A549 (cell line): Measurements from ENCODE around the gene KIRREL2. TPM values are rescaled to one million over a fixed set of nuclear protein-coding genes. Genes with fewer than 3 reads are reported as not detected.

Source experiments
- ATAC-seq, 2 experiments: fragments of 200-7000 bp in 1 of 2; fragments of >200 bp in 1 of 2; cut with Nextera tagmentation in 1 of 2; cut with Tn5 transposase in 1 of 2; 3 replicates each; pipeline versions ENCODE4 v1.8.0 to v1.9.1; 2018 to 2020; ENCODE audit warnings: mild to moderate bottlenecking in 1 of 2, moderate library complexity in 1 of 2
- CTCF ChIA-PET: fragments of 300-600 bp; sonication (Branson Sonifier 250); formaldehyde crosslinking; extraction: SDS; loops from one replicate; lab custom pipeline; 2021; ENCODE audit warnings: antibody characterized with exemption, inconsistent platforms; lab: Yijun Ruan, JAX
- POLR2A ChIA-PET: fragments of 350-600 bp; formaldehyde crosslinking; extraction: SDS; loops from one replicate; lab custom pipeline; 2021; ENCODE audit warnings: antibody characterized with exemption, inconsistent platforms; lab: Yijun Ruan, JAX
- DNase-seq, 2 experiments: peaks; one replicate each; pipeline versions ENCODE4 v3.0.0 to v3.0.0-alpha.2; 2011 to 2016; ENCODE audit warnings: low read depth in 1 of 2, low spot score in 1 of 2
- FAIRE-seq: peaks from 2 replicates; lab custom pipeline; 2011; peaks lifted over from hg19 to GRCh38; lab: Jason Lieb, UNC
- H3K27ac ChIP-seq, 2 experiments: fragments of >200 bp; sonication (Bioruptor Twin); formaldehyde crosslinking; 3 replicates each; pipeline ENCODE4 v1.5.1; 2016 to 2017
- H3K4me1 ChIP-seq: fragments of >200 bp; sonication (Bioruptor Twin); formaldehyde crosslinking; 3 replicates; pipeline ENCODE4 v1.6.1; 2016
- H3K4me2 ChIP-seq: fragments of >200 bp; sonication (Bioruptor Twin); formaldehyde crosslinking; 3 replicates; pipeline ENCODE4 v1.6.1; 2016
- H3K4me3 ChIP-seq: fragments of >200 bp; sonication (Bioruptor Twin); formaldehyde crosslinking; 3 replicates; pipeline ENCODE4 v1.5.1; 2016
- H3K9me3 ChIP-seq: fragments of >200 bp; sonication (Bioruptor Twin); formaldehyde crosslinking; 3 replicates; pipeline ENCODE4 v1.6.1; 2016
- BHLHE40 ChIP-seq: IDR thresholded peaks from 2 replicates; pipeline ENCODE4 v1.6.1; 2012; ENCODE audit warnings: low read depth, low read length, inconsistent platforms
- CBX2 ChIP-seq: fragments of 200-600 bp; sonication (generic); IDR thresholded peaks from 2 replicates; pipeline ENCODE4 v1.6.1; 2016; ENCODE audit warnings: low read depth, mild to moderate bottlenecking, borderline replicate concordance
- CBX8 ChIP-seq: fragments of 200-600 bp; sonication (generic); IDR thresholded peaks from 2 replicates; pipeline ENCODE4 v1.6.1; 2016
- CEBPB ChIP-seq, 2 experiments: fragments of >200 bp in 1 of 2; sonication (Bioruptor Twin) in 1 of 2; formaldehyde crosslinking in 1 of 2; IDR thresholded peaks; 2 replicates each; pipeline ENCODE4 v1.6.1; 2012 to 2016
- CHD4 ChIP-seq: fragments of 200-600 bp; sonication (generic); IDR thresholded peaks from 2 replicates; pipeline ENCODE4 v1.6.1; 2016; ENCODE audit warnings: antibody characterized with exemption, mild to moderate bottlenecking, borderline replicate concordance
- EHF ChIP-seq: fragments of 250-450 bp; sonication (Bioruptor Pico); IDR thresholded peaks from 2 replicates; pipeline ENCODE4 v1.5.0; 2020; ENCODE audit warnings: mild to moderate bottlenecking
- FOSB ChIP-seq: fragments of 250-450 bp; sonication (Bioruptor Pico); IDR thresholded peaks from 2 replicates; pipeline ENCODE4 v1.5.0; 2020; ENCODE audit warnings: mild to moderate bottlenecking, moderate library complexity
- FOXS1 ChIP-seq: fragments of 250-450 bp; sonication (Bioruptor Pico); IDR thresholded peaks from 2 replicates; pipeline ENCODE4 v1.5.0; 2020; ENCODE audit warnings: mild to moderate bottlenecking, moderate library complexity
- HDAC2 ChIP-seq: fragments of 200-600 bp; sonication (generic); IDR thresholded peaks from 2 replicates; pipeline ENCODE4 v1.6.1; 2016
- HEYL ChIP-seq: fragments of 250-450 bp; sonication (Bioruptor Pico); IDR thresholded peaks from 2 replicates; pipeline ENCODE4 v1.8.0; 2021; ENCODE audit warnings: mild to moderate bottlenecking, moderate library complexity
- HOXA7 ChIP-seq: fragments of 250-450 bp; sonication (Bioruptor Pico); IDR thresholded peaks from 2 replicates; pipeline ENCODE4 v1.5.0; 2020; ENCODE audit warnings: mild to moderate bottlenecking, moderate library complexity
- HOXB13 ChIP-seq: fragments of 250-450 bp; sonication (Bioruptor Pico); IDR thresholded peaks from 2 replicates; pipeline ENCODE4 v1.5.0; 2020; ENCODE audit warnings: low read depth, mild to moderate bottlenecking, moderate library complexity
- JUN ChIP-seq, 2 experiments: fragments of >200 bp; sonication (Bioruptor Twin); formaldehyde crosslinking; IDR thresholded peaks; 2 replicates in 1 of 2; 3 replicates in 1 of 2; pipeline ENCODE4 v1.6.1; 2016 to 2017
- KDM1A ChIP-seq: fragments of 200-600 bp; sonication (generic); IDR thresholded peaks from 2 replicates; pipeline ENCODE4 v1.6.1; 2016; ENCODE audit warnings: low read depth, mild to moderate bottlenecking
- KDM5A ChIP-seq: fragments of 200-600 bp; sonication (generic); IDR thresholded peaks from 2 replicates; pipeline ENCODE4 v1.6.1; 2016; ENCODE audit warnings: antibody characterized with exemption, mild to moderate bottlenecking
- MAZ ChIP-seq: fragments of 150-350 bp; IDR thresholded peaks from 2 replicates; pipeline ENCODE4 v1.6.1; 2014; ENCODE audit warnings: antibody characterized with exemption, low read depth, low read length, borderline replicate concordance
- PHF8 ChIP-seq: fragments of 200-600 bp; sonication (generic); IDR thresholded peaks from 2 replicates; pipeline ENCODE4 v1.6.1; 2016; ENCODE audit warnings: low read depth, mild to moderate bottlenecking, antibody characterized with exemption, moderate library complexity, borderline replicate concordance
- POLR2AphosphoS2 ChIP-seq: conservative IDR thresholded peaks from 2 replicates; pipeline ENCODE4 v1.6.1; 2012; ENCODE audit warnings: low read length, improper control_type of control experiment, inconsistent platforms
- RNF2 ChIP-seq: fragments of 200-600 bp; sonication (generic); IDR thresholded peaks from 2 replicates; pipeline ENCODE4 v1.6.1; 2016; ENCODE audit warnings: low read depth, mild to moderate bottlenecking, antibody characterized with exemption, moderate library complexity, borderline replicate concordance
- SMC3 ChIP-seq: fragments of >200 bp; sonication (Bioruptor Twin); formaldehyde crosslinking; IDR thresholded peaks from 3 replicates; pipeline ENCODE4 v1.6.1; 2018; ENCODE audit warnings: inconsistent platforms
- TFCP2L1 ChIP-seq: fragments of 250-450 bp; sonication (Bioruptor Pico); IDR thresholded peaks from 2 replicates; pipeline ENCODE4 v1.5.0; 2021; ENCODE audit warnings: mild to moderate bottlenecking
- ZSCAN20 ChIP-seq: fragments of 250-450 bp; sonication (Bioruptor Pico); IDR thresholded peaks from 2 replicates; pipeline ENCODE4 v1.8.0; 2022; ENCODE audit warnings: mild to moderate bottlenecking, moderate library complexity
- WGBS: methylation state at CpG from one replicate; pipeline ENCODE4 v1.1.6; 2017; ENCODE audit errors: missing lambda C conversion rate; 5-methylcytosine and 5-hydroxymethylcytosine counted together
- polyA plus RNA-seq, 4 experiments: library from polyadenylated mRNA; depleted of rRNA in 3 of 4; stranded (reverse); fragments of >200 nt; fragmentation: RNase III in 1 of 4; extraction: RNeasy Plus Mini Kit Qiagen cat#74134 plus additional on column Dnase treatment in 1 of 4; gene quantifications; 2 replicates in 3 of 4; 3 replicates in 1 of 4; pipeline ENCODE4 v1.2.3, GENCODE V29; 2011 to 2017
- TF ChIP-seq, protein P1 (sequence below): fragments of >200 bp; sonication (Bioruptor Twin); formaldehyde crosslinking; IDR thresholded peaks from 2 replicates; pipeline ENCODE4 v1.6.1; 2016
- TF ChIP-seq, protein P2 (sequence below): fragments of >200 bp; sonication (Bioruptor Twin); formaldehyde crosslinking; IDR thresholded peaks from 3 replicates; pipeline ENCODE4 v1.6.1; 2016
- TF ChIP-seq, protein P3 (sequence below): IDR thresholded peaks from 2 replicates; pipeline ENCODE4 v1.6.1; 2012
- TF ChIP-seq, protein P4 (sequence below): fragments of 200-600 bp; sonication (generic); IDR thresholded peaks from 2 replicates; pipeline ENCODE4 v1.6.1; 2016; ENCODE audit warnings: antibody characterized with exemption, mild to moderate bottlenecking, moderate library complexity

KIRREL2 gene
- polyA plus RNA-seq, 2 of the 4 experiments (the other 2 are of a cell fraction) = 0.26 to 0.54 TPM

DNA sequence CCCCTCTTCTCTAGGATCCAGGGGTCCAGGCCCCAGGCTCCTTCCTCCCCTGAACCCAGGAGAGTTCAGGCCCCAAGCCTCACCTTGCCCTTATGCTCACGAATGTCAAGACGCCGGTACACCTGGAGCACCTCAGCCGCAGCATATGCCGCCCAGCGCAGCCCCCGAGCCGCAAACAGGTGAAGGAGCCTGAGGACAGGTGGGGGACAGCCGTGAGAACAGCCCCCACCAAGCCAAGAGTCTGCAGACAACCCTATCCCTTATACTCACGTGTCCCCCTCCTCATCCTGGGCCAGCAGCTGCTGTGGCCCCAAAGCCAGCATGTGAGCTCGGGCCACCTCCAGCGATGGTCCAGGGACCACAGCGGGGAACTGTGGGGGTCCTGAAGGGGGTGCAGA is 39.9 kb downstream of the KIRREL2 start:
- FAIRE-seq = no peak
- Histone ChIP-seq H3K9me3 (no peaks in the 10 kb centered on the region), H3K4me2 (no peak overlapping the region), H3K4me3 (no peak overlapping the region), H3K4me1 (peaks cover 15% of the 10 kb centered on the region), H3K27ac (no peak overlapping the region)
- POLR2A ChIA-PET = no interaction called here
- TF ChIP-seq, protein P1, sequence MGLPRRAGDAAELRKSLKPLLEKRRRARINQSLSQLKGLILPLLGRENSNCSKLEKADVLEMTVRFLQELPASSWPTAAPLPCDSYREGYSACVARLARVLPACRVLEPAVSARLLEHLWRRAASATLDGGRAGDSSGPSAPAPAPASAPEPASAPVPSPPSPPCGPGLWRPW = no peak
- TF ChIP-seq, protein P2, sequence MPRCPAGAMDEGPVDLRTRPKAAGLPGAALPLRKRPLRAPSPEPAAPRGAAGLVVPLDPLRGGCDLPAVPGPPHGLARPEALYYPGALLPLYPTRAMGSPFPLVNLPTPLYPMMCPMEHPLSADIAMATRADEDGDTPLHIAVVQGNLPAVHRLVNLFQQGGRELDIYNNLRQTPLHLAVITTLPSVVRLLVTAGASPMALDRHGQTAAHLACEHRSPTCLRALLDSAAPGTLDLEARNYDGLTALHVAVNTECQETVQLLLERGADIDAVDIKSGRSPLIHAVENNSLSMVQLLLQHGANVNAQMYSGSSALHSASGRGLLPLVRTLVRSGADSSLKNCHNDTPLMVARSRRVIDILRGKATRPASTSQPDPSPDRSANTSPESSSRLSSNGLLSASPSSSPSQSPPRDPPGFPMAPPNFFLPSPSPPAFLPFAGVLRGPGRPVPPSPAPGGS = no peak
- TF ChIP-seq CBX2 (no peak), MAZ (no peak), FOSB (no peak), ZSCAN20 (no peak), EHF (CRISPR knock-in tag) (no peak), FOXS1 (CRISPR knock-in tag) (no peak)
- no peak for ATAC-seq
- no peak for DNase-seq
- CTCF ChIA-PET = interaction anchor here (1.4 to 9.8 kb wide), 4 partner anchors 12 to 35 kb away, joined by 7 to 125 read pairs (median 8); no protein-coding TSS in a partner anchor
- 93% methylated on average over 13 of the region's 13 CpGs for WGBS

DNA sequence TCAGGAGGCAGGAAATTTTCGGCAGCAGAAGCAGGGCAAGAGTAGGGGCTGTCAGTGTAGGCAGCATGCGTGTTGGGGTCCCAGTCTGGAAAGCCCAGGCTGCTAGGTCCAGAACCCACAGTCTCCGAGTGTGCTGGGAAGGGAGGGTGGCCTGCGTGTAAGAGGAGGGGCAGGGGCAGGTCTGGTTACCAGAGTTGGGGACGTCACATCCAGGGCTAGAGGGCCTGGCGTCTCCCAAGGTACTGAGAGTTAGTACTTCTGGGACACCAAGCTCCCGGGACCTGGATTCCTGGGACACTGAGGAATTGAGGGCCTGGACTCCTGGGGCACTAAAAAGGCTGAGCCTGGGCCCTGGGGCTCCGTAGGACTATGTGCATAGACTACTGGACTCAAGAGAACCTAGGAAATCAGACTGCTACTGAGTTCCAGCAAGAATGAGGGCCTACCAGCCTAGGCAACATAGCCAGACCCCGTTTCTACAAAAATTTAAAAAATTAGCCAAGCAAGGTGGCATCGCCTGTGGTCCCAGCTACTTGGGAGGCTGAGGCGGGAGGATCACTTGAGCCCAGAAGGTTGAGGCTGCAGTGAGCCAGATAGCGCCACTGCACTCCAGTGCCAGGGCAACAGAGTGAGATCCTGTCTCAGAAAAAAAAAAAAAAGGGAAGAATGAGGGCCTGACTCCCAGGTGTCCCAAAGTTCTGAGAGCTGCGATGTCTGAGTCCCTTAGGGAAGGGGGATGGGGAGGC is 41.2 kb downstream of the KIRREL2 start:
- no peak overlapping the region for H3K27ac ChIP-seq

More for the DNA sequence above, 41.2 kb downstream of the KIRREL2 start:
- 95% methylated on average over 13 of the region's 13 CpGs for WGBS
- Histone ChIP-seq H3K9me3 (no peaks in the 10 kb centered on the region), H3K4me2 (no peak overlapping the region), H3K4me1 (peaks cover 19% of the 10 kb centered on the region), H3K4me3 (no peak overlapping the region)
- ChIA-PET CTCF (interaction anchor here (0.6 to 9.8 kb wide), 7 partner anchors 9 to 403 kb away, joined by 3 to 125 read pairs (median 7); no protein-coding TSS in a partner anchor), POLR2A (interaction anchor here (0.7 kb wide), 1 partner anchor 14 kb away, joined by 3 read pairs; no protein-coding TSS in a partner anchor)
- TF ChIP-seq HOXA7 = no peak
- no peak for TF ChIP-seq KDM1A
- TF ChIP-seq CEBPB (IDR thresholded peaks at IDR 0.05) = no peak
- no peak for TF ChIP-seq JUN (IDR thresholded peaks at IDR 0.05)
- no peak for TF ChIP-seq BHLHE40
- TF ChIP-seq HEYL (CRISPR knock-in tag) = no peak
- no peak for TF ChIP-seq KDM5A
- TF ChIP-seq HOXB13 (CRISPR knock-in tag) = no peak
- no peak for TF ChIP-seq FOXS1 (CRISPR knock-in tag)
- no peak for TF ChIP-seq FOSB
- TF ChIP-seq, protein P3, sequence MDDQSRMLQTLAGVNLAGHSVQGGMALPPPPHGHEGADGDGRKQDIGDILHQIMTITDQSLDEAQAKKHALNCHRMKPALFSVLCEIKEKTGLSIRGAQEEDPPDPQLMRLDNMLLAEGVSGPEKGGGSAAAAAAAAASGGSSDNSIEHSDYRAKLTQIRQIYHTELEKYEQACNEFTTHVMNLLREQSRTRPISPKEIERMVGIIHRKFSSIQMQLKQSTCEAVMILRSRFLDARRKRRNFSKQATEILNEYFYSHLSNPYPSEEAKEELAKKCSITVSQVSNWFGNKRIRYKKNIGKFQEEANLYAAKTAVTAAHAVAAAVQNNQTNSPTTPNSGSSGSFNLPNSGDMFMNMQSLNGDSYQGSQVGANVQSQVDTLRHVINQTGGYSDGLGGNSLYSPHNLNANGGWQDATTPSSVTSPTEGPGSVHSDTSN = no peak
- TF ChIP-seq TFCP2L1 (CRISPR knock-in tag) = no peak
- TF ChIP-seq CHD4 = no peak
- TF ChIP-seq SMC3 = no peak
- no peak for TF ChIP-seq POLR2AphosphoS2
- no peak for TF ChIP-seq PHF8
- TF ChIP-seq CBX8 = no peak
- TF ChIP-seq RNF2 = no peak
- TF ChIP-seq, protein P4, sequence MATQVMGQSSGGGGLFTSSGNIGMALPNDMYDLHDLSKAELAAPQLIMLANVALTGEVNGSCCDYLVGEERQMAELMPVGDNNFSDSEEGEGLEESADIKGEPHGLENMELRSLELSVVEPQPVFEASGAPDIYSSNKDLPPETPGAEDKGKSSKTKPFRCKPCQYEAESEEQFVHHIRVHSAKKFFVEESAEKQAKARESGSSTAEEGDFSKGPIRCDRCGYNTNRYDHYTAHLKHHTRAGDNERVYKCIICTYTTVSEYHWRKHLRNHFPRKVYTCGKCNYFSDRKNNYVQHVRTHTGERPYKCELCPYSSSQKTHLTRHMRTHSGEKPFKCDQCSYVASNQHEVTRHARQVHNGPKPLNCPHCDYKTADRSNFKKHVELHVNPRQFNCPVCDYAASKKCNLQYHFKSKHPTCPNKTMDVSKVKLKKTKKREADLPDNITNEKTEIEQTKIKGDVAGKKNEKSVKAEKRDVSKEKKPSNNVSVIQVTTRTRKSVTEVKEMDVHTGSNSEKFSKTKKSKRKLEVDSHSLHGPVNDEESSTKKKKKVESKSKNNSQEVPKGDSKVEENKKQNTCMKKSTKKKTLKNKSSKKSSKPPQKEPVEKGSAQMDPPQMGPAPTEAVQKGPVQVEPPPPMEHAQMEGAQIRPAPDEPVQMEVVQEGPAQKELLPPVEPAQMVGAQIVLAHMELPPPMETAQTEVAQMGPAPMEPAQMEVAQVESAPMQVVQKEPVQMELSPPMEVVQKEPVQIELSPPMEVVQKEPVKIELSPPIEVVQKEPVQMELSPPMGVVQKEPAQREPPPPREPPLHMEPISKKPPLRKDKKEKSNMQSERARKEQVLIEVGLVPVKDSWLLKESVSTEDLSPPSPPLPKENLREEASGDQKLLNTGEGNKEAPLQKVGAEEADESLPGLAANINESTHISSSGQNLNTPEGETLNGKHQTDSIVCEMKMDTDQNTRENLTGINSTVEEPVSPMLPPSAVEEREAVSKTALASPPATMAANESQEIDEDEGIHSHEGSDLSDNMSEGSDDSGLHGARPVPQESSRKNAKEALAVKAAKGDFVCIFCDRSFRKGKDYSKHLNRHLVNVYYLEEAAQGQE = no peak
- no peak for TF ChIP-seq HDAC2
- no peak for FAIRE-seq
- no peak for DNase-seq
- no peak for ATAC-seq
